Adrenal gland (tissue), 5 donors: ENCODE data around the gene LAMTOR1.

ENCODE experiments used
- CTCF ChIP-seq, 6 experiments: fragments of 450-650 bp in 4 of 6; fragments of 200-600 bp in 2 of 6; sonication (generic) in 1 of 6; IDR thresholded peaks; 1 replicate in 5 of 6; 2 replicates in 1 of 6; pipeline versions ENCODE4 v1.5.1 to v1.8.0; 2016 to 2021; ENCODE audit warnings: antibody characterized with exemption in 6 of 6, mild to moderate bottlenecking in 2 of 6, moderate library complexity in 1 of 6
- POLR2A ChIP-seq, 2 donors: fragments of 450-650 bp; IDR thresholded peaks; one replicate each; pipeline ENCODE4 v1.6.1; 2017; ENCODE audit warnings: antibody characterized with exemption in 2 of 2, mild to moderate bottlenecking in 2 of 2, moderate library complexity in 1 of 2
- donor health status: DM: no; HTN: no; CAD: no.

GRCh38 chr11:72084965-72085364, 18.1 kb downstream of the LAMTOR1 start:
- TF ChIP-seq CTCF (IDR thresholded peaks at IDR 0.05): no peak
- TF ChIP-seq POLR2A (IDR thresholded peaks at IDR 0.05): no peak
